Measurements from ENCODE around the gene ZNF689.

ZNF689 gene

DNA sequence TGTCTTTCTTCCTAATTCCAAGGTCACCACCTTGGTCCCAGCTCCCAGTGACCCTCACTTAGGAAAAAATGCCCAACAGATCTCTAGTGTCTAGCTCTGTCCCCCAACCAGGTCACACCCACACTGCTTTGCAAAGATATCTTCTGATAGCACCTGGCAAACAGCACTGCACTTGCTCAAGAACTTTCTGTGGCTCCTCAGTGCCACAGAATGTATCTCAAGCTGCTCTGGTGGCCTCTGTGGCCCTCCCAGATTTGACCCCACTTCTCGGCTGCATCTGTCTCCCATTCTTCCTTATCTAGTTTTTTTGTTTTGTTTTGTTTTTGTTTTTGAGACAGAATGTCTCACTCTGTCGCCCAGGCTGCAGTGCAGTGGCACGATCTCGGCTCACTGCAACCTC lies 43.7 kb downstream of the ZNF689 start:
- no peak for DNase-seq (ENCODE audit: extremely low read depth in 1 of 2, low read depth in 1 of 2)

DNA sequence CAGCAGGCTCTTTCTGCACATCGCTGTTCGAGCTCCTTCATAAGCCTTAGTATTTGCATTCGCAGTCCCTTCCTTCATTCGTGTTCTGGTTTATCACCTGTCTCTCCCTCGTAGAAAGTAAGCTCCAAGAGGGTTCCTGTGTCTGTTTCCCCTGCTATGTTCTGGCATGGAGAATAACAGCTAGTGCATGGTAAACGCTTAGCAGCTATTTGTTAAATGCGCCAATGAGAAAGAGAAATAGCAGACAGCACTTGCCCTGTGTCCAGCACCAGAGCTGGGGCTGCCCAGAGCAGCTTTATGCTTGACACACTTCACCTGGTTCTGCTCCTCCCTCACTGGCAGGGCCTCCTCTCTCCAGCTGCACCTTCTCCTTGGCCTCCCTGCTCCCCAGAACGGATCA lies 44.2 kb downstream of the ZNF689 start:
- no peak for DNase-seq (ENCODE audit: extremely low read depth in 1 of 2, low read depth in 1 of 2)

DNA sequence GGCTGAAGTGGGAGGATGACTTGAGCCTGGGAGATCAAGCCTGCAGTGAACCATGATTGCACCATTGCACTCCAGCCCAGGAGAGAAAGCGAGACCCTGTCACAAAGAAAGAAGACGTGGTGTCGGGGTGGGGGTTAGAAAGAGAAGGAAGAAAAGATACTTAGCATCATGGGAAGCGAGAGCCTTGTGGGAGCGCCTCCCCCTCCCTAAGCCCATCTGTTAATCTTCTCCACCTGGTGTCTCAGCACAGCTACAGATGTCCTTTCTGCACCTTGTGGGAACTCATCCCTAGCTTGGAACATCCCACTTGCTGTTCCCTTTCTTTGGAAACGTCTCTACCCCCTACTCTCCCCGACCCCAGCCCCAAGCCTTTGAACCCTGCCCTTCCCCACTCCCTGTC lies 44.7 kb downstream of the ZNF689 start:
- no peak for DNase-seq (ENCODE audit: extremely low read depth in 1 of 2, low read depth in 1 of 2)

DNA sequence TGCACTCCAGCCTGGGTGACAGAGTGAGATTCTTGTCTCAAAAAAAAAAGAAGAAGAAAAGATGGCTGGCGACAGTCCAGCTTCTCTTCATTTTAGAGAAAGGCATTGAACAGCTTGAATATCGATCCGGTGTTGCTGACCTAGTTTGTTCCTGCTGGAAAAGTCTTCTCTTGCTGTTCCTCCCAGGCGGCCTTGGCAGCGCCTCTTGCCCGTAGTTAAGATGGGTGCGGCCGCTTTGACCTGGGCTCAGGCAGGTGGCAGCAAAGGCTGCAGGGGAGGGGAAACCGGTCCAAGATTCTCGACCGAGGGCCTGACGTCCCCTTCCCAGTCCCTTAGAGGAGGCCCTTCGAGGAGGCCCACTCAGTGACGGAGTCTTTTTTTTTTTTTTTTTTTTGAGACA lies 48.2 kb downstream of the ZNF689 start:
- no peak for DNase-seq (ENCODE audit: extremely low read depth in 1 of 2, low read depth in 1 of 2)

DNA sequence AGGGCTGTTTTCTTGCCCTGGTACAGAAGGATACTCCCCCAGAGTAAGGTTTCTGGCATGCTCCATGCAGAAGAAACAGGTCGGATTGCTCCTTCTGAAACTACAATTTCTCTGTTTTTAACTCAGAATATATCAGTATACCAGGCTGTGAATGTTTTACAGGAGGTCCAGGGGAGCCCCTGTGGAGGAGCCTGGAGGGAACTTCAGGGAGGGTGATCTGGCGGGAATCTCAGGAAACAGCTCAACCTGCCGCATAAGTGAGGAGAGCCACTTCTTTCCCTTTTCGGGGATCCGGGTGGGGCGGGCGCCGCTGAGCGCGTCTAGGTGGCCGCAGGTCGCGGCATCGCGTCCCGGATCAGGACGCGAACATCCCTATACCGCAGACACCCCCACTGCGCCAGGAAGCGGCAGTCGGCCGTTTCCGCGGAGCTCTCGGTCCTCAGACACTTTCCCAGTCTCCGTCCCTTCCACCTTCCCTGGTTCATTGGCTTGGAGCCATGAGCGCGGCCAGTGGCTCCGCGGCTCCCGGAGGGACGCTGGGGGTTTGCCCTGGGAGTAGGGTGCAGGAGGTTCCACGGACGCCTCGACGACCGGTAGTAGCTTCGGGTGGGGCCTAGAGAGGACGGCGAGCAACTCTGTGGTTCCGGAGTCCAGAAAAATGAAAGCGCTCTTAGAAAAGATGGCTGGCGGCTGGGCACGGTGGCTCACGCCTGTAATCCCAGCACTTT lies 48.9 kb downstream of the ZNF689 start:
- DNase-seq (ENCODE audit: extremely low read depth in 1 of 2, low read depth in 1 of 2): no peak

DNA sequence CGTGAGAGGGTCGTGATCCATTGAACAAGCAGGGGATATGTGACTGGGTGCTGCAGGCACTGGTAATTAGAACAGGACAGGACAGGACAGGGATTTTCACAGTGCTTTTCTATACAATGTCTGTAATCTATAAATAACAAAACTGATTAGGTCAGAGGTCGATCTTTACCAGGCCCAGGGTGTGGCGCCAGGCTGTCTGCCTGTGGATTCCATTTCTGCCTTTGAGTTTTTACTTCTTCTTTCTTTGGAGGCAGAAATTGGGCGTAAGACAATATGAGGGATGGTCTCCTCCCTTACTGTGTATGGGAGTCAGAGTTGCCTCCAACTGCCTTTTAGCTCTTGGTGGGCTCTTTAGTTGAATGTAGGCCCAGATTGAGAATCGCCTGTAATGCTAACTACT lies 50.5 kb downstream of the ZNF689 start:
- no peak for DNase-seq (ENCODE audit: extremely low read depth in 1 of 2, low read depth in 1 of 2)

DNA sequence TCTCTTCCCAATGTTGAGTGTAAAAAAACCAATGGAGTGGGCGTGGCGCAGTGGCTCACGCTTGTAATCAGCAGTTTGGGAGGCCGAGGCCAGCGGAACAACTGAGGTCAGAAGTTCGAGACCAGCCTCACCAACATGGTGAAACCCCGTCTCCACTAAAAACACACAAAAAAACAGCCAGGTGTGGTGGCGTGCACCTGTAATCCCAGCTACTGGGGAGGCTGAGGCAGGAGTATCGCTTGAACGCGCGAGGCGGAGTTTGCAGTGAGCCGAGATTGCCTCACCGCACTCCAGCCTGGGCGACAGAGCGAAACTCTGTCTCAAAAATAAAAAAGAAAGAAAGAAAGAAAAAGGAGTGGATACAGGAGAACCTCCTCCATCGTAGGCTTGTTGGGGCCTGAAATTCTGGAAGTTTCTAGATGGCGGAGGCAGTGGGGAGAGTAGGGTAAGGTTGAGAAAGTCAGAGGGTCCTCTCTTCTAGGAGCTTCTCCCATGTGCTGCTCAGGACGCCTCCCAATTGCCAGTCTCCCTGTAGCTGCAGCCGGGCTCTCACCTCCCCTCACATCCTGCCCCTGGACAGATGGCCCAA lies 51.3 kb downstream of the ZNF689 start:
- DNase-seq (ENCODE audit: extremely low read depth in 1 of 2, low read depth in 1 of 2): no peak

DNA sequence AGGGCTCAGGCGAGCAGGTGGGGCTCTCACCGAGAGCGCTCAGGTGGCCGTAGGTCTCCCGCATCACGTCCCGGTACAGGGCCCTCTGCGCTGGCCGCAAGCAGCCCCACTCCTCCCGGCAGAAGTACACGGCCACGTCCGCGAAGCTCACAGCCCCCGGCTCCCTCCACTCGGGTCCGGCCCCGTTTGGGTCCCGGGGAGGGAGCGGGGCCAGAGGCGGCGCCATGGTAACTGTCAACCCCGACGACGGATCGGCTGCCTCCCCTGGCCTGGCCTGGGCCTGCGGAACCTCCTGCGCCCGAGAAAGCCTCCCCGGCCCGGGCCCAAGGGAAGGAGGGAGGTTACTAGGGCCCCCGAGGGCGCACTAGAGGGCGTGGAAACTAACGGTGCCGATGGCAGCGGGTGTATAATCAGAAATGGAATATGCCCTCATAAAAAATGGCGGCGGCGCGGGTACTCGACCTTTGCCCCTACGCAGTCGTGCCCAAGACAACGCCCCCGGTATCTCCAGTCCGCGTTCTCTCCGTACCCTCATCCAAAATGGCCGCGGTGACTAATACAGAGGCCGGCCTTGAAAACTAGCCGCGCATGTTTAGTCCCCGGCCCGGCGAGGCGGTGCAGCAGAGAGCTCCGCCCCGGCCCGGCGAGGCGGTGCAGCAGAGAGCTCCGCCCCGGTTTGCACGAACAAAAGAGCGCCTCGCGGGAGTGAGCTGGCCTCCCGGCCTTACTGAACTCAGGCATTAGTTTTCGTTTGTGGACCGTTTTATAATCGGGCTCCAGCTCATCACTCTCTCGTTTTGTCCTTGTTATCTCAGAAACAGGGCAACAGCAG lies 52.0 kb downstream of the ZNF689 start, which contains the start of gene ZNF764:
Gene ZNF764, minus strand, starts transcription at position 418 of the 832 bp plus-strand sequence. Its CDS starts 192 bp downstream, at position 226.
- peak; percentile 92 to 96 for DNase-seq (ENCODE audit: extremely low read depth in 1 of 2, low read depth in 1 of 2)

DNA sequence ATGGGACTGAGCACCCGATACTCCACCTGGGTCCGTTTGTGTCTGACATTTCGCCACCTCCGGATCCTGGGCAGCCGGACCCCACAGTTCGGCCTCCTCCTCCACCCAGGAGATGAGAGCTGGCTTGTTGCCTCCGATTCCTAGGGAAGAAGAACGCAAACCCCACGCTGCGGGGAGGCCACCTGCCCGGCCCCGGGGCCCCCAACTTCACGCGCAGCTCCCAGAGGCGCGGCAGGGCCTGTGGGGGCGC lies 52.6 kb downstream of the ZNF689 start:
- DNase-seq (ENCODE audit: extremely low read depth in 1 of 2, low read depth in 1 of 2): no peak

DNA sequence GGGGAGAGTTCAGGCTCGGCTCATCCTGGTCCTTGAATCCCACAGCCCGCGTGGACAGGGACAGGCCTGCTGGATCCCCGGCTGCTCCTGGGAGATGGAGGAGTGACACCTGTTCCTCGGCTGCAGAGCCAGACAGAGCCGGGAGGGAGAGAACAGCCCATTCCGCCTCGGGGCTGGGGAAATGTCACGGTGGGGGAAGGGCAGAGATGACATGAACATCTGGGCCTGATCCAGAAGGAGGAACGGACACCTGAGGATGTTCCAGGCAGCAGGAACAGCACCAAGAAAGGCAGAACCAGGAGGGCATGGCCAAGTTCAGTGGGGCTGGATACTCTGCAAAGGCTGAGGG lies 54.1 kb downstream of the ZNF689 start:
- DNase-seq (ENCODE audit: extremely low read depth in 1 of 2, low read depth in 1 of 2): no peak

DNA sequence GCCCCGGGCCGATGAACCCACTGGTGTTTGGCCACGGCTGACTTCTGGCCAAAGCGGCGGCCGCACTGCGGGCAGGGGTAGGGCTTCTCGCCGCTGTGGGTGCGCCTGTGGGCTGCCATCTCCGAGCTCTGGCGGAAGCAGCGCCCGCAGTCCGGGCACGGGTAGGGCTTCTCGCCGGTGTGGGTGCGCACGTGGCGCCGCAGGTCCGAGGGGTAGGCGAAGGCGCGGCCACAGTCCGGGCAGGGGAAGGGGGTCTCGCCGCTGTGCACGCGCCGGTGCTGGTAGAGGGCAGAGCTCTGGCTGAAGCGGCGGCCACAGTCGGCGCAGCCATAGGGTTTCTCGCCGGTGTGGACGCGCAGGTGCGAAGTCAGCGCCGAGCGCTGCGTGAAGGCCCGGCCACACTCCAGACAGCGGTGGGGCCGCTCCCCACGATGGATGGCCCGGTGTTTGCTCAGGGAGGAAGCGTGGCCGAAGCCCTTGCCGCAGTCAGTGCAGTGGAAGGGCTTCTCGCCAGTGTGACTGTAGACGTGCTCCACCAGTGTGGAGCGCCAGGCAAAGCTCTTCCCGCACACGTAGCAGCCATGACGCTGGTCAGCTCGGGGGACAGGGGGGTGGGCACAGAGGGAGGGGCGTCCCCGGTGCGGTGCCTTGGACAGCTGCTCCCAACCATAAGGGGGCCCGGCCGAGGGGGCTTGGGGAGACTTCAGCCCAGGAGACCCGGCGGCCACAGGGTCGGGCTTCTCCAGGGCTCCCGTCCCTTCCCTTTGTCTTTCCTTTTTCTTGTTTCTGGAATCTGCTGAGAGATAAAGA lies 54.7 kb downstream of the ZNF689 start:
- DNase-seq (ENCODE audit: extremely low read depth in 1 of 2, low read depth in 1 of 2): no peak

DNA sequence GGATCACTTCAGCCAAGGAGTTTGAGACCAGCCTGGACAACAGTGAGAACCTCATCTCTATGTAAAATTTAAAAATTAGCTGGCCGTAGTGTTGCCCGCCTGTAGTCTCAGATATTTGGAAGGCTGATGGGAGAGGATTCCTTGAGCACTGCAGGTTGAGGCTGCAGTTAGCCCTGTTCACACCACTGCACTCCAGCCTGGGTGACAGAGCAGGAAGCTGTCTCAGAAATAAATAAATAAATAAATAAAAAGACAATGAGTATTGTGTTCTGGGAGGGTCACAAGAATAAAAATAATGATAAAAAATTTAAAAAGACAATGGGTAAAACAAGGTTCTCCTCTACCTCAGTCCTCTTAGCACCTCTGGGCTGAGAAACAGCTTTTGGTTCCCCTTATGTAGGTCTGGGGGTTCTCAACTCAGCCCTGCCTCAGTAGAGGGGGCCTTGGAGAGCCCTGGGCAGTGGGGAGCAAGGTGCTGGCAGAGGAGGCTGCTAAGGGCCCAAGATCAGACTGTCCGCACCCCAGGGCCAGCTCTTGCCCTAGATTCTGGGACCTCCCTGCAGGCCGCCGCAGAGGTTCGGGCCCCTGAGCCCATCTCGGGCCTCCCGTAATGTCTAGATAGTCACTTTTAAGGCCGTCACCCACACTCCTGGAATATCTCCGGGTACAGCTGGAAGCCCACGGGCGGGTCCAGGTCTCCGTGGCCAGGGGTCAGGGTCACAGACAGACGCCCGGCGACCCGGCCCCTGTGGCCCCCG lies 55.5 kb downstream of the ZNF689 start:
- DNase-seq (ENCODE audit: extremely low read depth in 1 of 2, low read depth in 1 of 2): no peak

DNA sequence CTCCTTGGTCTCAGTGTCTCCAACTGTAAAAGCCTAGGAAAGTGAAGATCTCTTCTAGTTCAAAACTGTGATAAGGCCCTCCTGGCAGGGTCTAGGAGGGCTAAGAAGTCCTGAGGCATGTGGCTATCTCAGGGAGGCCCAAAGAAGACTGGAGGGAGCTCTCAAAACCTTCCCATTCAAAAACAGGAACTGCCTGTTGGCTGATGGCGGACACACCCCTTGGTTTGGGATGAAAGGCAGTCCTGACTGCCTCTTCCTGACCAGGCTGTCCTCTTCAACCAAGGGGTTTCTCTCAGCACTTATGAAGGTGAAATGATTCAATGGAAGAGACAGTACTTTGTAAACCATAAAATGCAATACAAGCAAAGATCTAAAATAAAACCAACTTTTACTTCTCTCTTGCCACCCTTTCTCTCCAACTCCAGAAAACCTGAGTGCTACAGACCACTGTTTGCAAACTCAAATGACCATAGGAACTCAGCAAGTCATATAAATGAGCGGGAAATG lies 56.7 kb downstream of the ZNF689 start:
- no peak for DNase-seq (ENCODE audit: extremely low read depth in 1 of 2, low read depth in 1 of 2)

DNA sequence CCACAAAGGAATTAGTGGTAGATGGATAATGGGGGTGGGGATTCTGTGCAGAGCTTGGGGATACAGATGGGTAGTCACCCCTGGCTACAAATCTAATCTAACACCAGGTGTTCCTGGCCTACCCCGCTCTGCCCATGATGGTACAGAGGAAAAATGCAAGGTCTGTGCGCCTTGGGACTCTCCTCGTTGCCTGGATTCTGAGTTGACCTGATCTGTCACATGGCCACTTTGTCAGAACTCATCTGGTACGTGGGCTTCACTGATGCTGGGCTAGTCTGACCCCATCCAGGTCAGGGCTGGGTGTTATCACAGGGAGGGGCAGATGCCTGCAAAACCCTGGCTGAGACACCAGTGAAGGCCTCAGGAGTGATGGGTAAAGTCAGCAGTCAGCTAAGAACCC lies 57.2 kb downstream of the ZNF689 start:
- no peak for DNase-seq (ENCODE audit: extremely low read depth in 1 of 2, low read depth in 1 of 2)

Data from activated CD8-positive, alpha-beta memory T cell treated with anti-CD3 and anti-CD28 coated beads for 1 hour (primary cell).